PC-3 (cell line): ENCODE results near the gene SLK. TPM values are rescaled to one million over a fixed set of nuclear protein-coding genes. Genes with fewer than 3 reads are reported as not detected.

Experiments used
- ATAC-seq: fragments of 200-7000 bp; cut with Tn5 transposase; 2 replicates; pipeline ENCODE4 v1.9.1; 2020; ENCODE audit warnings: mild to moderate bottlenecking, moderate library complexity
- BruUV-seq: library from RNA; stranded (reverse); fragments of 400-500 nt; replicated peaks from 2 replicates; lab custom pipeline; 2021; lab: Mats Ljungman, UMichigan
- CTCF ChIA-PET: fragments of 300-600 bp; sonication (Branson Sonifier 250); formaldehyde crosslinking; loops from one replicate; lab custom pipeline; 2022; ENCODE audit warnings: antibody characterized with exemption; lab: Charles Lee
- POLR2A ChIA-PET: fragments of 300-600 bp; sonication (Branson Sonifier 250); formaldehyde crosslinking; loops from one replicate; lab custom pipeline; 2022; ENCODE audit warnings: antibody characterized with exemption; ENCODE audit not compliant: unreplicated experiment; lab: Charles Lee
- DNase-seq: peaks from one replicate; pipeline ENCODE4 v3.0.0-alpha.2; 2015
- H2AFZ ChIP-seq: fragments of 300-600 bp; sonication (generic); 2 replicates; pipeline ENCODE4 v1.6.0; 2016; ENCODE audit warnings: antibody characterized with exemption, low read length
- H3F3A ChIP-seq: fragments of 300-600 bp; sonication (generic); one replicate; pipeline ENCODE4 v1.6.0; 2017; ENCODE audit warnings: antibody characterized with exemption, low read length, control low read depth, mild to moderate bottlenecking; ENCODE audit not compliant: unreplicated experiment
- H3K27ac ChIP-seq: fragments of 300-600 bp; sonication (generic); 2 replicates; pipeline ENCODE4 v1.5.1; 2016; ENCODE audit warnings: mild to moderate bottlenecking, low read length
- H3K27me3 ChIP-seq: fragments of 300-600 bp; sonication (generic); 2 replicates; pipeline ENCODE4 v1.6.1; 2016; ENCODE audit warnings: low read length, mixed read lengths
- H3K36me3 ChIP-seq: fragments of 300-600 bp; sonication (generic); 2 replicates; pipeline ENCODE4 v1.6.1; 2016; ENCODE audit warnings: low read depth, mixed run types, low read length, mixed read lengths
- H3K4me1 ChIP-seq: fragments of 300-600 bp; sonication (generic); 2 replicates; pipeline ENCODE4 v1.5.1; 2016; ENCODE audit warnings: low read length; ENCODE audit not compliant: insufficient read depth
- H3K4me2 ChIP-seq: fragments of 300-600 bp; sonication (generic); 2 replicates; pipeline ENCODE4 v1.6.0; 2016; ENCODE audit warnings: low read length
- H3K4me3 ChIP-seq: fragments of 300-600 bp; sonication (generic); 2 replicates; pipeline ENCODE4 v1.5.1; 2016; ENCODE audit warnings: mild to moderate bottlenecking, low read length, mixed read lengths
- H3K79me2 ChIP-seq: fragments of 300-600 bp; sonication (generic); 2 replicates; pipeline ENCODE4 v1.6.1; 2017; ENCODE audit warnings: low read length, mixed read lengths
- H3K9ac ChIP-seq: fragments of 300-600 bp; sonication (generic); 2 replicates; pipeline ENCODE4 v1.6.0; 2016; ENCODE audit warnings: mild to moderate bottlenecking, low read length
- H3K9me2 ChIP-seq: fragments of 300-600 bp; sonication (generic); replicated peaks from 2 replicates; pipeline ENCODE4 v1.6.1; 2016; ENCODE audit warnings: mixed run types, low read length, mixed read lengths
- H3K9me3 ChIP-seq: fragments of 300-600 bp; sonication (generic); 2 replicates; pipeline ENCODE4 v1.6.1; 2016; ENCODE audit warnings: low read length, mixed read lengths
- H4K20me1 ChIP-seq: fragments of 300-600 bp; sonication (generic); 2 replicates; pipeline ENCODE4 v1.6.1; 2016; ENCODE audit warnings: low read length, mixed read lengths
- EZH2 ChIP-seq: fragments of 300-600 bp; sonication (generic); IDR thresholded peaks from one replicate; pipeline ENCODE4 v1.6.1; 2017; ENCODE audit warnings: antibody characterized with exemption, mild to moderate bottlenecking, low read length; ENCODE audit not compliant: unreplicated experiment
- EZH2phosphoT487 ChIP-seq: fragments of 300-600 bp; sonication (generic); IDR thresholded peaks from 2 replicates; pipeline ENCODE4 v1.6.1; 2018; ENCODE audit warnings: mild to moderate bottlenecking, antibody characterized with exemption, low read length, borderline replicate concordance
- intact Hi-C: fragments of 100-400 bp; cut with micrococcal nuclease; formaldehyde crosslinking; loops from 2 replicates; pipeline ENCODE4 v1.9.0; 2023
- total RNA-seq: library from RNA; depleted of rRNA; stranded (reverse); fragments of >200 nt; gene quantifications from 2 replicates; pipeline ENCODE4 v1.2.3, GENCODE V29; 2014
- TF ChIP-seq, protein P1 (sequence below): fragments of 300-600 bp; sonication (generic); conservative IDR thresholded peaks from 2 replicates; pipeline ENCODE4 v1.5.1; 2017; ENCODE audit warnings: antibody characterized with exemption, low read depth, mild to moderate bottlenecking, low read length

Gene SLK
- total RNA-seq, 1 experiment from 2014 or later: 20.2 TPM

GRCh38 chr10:103921248-103921647, 45.7 kb upstream of the SLK start:
- Histone ChIP-seq H3K27ac (no peak overlapping the region), H3K79me2 (peaks cover 16% of the 10 kb centered on the region), H3K4me2 (no peak overlapping the region), H4K20me1 (no peaks in the 10 kb centered on the region), H3K9me2 (no peaks in the 10 kb centered on the region), H2AFZ (no peak overlapping the region), H3K9ac (no peak overlapping the region), H3K4me3 (no peak overlapping the region), H3K36me3 (no peaks in the 10 kb centered on the region), H3K27me3 (no peaks in the 10 kb centered on the region), H3K4me1 (peaks cover 23% of the 10 kb centered on the region), H3K9me3 (no peaks in the 10 kb centered on the region), H3F3A (no peaks in the 10 kb centered on the region)
- TF ChIP-seq, protein P1, sequence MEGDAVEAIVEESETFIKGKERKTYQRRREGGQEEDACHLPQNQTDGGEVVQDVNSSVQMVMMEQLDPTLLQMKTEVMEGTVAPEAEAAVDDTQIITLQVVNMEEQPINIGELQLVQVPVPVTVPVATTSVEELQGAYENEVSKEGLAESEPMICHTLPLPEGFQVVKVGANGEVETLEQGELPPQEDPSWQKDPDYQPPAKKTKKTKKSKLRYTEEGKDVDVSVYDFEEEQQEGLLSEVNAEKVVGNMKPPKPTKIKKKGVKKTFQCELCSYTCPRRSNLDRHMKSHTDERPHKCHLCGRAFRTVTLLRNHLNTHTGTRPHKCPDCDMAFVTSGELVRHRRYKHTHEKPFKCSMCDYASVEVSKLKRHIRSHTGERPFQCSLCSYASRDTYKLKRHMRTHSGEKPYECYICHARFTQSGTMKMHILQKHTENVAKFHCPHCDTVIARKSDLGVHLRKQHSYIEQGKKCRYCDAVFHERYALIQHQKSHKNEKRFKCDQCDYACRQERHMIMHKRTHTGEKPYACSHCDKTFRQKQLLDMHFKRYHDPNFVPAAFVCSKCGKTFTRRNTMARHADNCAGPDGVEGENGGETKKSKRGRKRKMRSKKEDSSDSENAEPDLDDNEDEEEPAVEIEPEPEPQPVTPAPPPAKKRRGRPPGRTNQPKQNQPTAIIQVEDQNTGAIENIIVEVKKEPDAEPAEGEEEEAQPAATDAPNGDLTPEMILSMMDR: no peak
- no peak for TF ChIP-seq EZH2
- TF ChIP-seq EZH2phosphoT487: no peak
- ATAC-seq (no peak), DNase-seq (no peak)
- ChIA-PET CTCF (interaction anchor here (0.6 kb wide), 1 partner anchor 55 kb away, joined by 4 read pairs; no protein-coding TSS in a partner anchor), POLR2A (interaction anchor here (0.5 to 1.0 kb wide), 2 partner anchors 33 to 71 kb away, joined by 4 to 12 read pairs; no protein-coding TSS in a partner anchor)
- intact Hi-C loops: no loop called here
- BruUV-seq: no TSS peak

DNA sequence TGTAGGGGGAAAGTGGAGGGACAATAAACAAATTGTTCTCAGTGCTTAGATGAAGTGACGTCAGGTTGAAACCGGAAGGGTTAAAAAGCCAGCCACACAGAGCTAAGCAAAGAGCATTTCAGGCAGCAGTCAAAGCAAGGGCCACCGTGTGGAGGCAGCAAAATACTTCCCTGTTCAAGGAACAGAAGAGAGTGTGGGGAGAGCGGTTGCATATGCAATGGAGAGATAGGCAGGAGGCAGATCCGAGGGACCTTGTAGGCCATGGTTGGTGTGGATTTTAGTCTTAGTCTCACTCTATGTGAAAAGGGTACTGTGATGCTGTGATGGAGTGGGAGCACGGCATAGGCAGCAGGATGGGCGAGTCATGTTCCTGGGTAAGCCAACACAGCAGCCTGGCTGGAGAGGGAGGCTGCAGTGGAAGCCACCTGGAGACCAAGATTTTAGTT, 45.2 kb upstream of the SLK start:
- no TSS peak for BruUV-seq
- no peak for ATAC-seq
- H3F3A ChIP-seq: no peaks in the 10 kb centered on the region
- no peak for TF ChIP-seq EZH2phosphoT487
- TF ChIP-seq EZH2: no peak
- TF ChIP-seq, protein P1: no peak
- peaks cover 11% of the 10 kb centered on the region for H3K79me2 ChIP-seq
- H3K9me3 ChIP-seq: no peaks in the 10 kb centered on the region
- CTCF ChIA-PET: interaction anchor here (0.6 kb wide), 1 partner anchor 55 kb away, joined by 4 read pairs; no protein-coding TSS in a partner anchor
- H3K27ac ChIP-seq: no peak overlapping the region
- intact Hi-C loops: no loop called here
- H4K20me1 ChIP-seq: no peaks in the 10 kb centered on the region
- DNase-seq: no peak
- no peak overlapping the region for H3K9ac ChIP-seq
- no peak overlapping the region for H3K4me2 ChIP-seq
- no peaks in the 10 kb centered on the region for H3K36me3 ChIP-seq
- H2AFZ ChIP-seq: no peak overlapping the region
- H3K27me3 ChIP-seq: no peaks in the 10 kb centered on the region
- POLR2A ChIA-PET: interaction anchor here (0.5 to 1.0 kb wide), 2 partner anchors 34 to 70 kb away, joined by 4 to 12 read pairs; no protein-coding TSS in a partner anchor
- no peaks in the 10 kb centered on the region for H3K9me2 ChIP-seq
- peaks cover 18% of the 10 kb centered on the region for H3K4me1 ChIP-seq
- no peak overlapping the region for H3K4me3 ChIP-seq

DNA sequence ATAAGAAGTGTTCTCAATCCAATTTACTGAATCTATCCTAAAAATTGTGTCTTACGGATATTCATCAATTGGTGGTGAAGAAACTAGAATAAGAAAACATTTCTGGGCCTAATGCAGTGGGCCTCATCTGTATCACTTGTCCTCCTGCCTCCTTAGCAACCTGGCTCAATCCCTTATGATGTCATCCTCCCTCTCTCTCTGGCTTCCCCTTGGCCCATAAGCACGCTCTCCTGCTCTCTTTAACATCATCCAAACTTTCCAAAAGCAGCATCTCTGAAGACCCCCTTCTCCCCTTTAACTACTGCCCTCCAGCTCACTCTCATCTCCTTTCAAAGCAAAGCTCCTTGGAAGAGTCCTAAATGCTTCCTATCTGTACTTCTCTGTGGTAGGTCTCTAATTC, 44.3 kb upstream of the SLK start:
- Histone ChIP-seq H3K9me3 (no peaks in the 10 kb centered on the region), H3K36me3 (no peaks in the 10 kb centered on the region), H3K4me2 (no peak overlapping the region), H3K9ac (no peak overlapping the region), H3K4me1 (peaks cover 12% of the 10 kb centered on the region), H3F3A (no peaks in the 10 kb centered on the region), H2AFZ (no peak overlapping the region), H3K9me2 (no peaks in the 10 kb centered on the region), H3K79me2 (peaks cover 2% of the 10 kb centered on the region), H3K27me3 (no peaks in the 10 kb centered on the region), H3K4me3 (no peak overlapping the region), H4K20me1 (no peaks in the 10 kb centered on the region), H3K27ac (no peak overlapping the region)
- no peak for ATAC-seq
- TF ChIP-seq, protein P1: no peak
- TF ChIP-seq EZH2phosphoT487: no peak
- TF ChIP-seq EZH2: no peak
- intact Hi-C loops: no loop called here
- POLR2A ChIA-PET: no interaction called here
- BruUV-seq: no TSS peak
- DNase-seq: no peak
- CTCF ChIA-PET: no interaction called here
